Stimulated activated CD4-positive, alpha-beta T cell treated with anti-CD3 and anti-CD28 coated beads, Interleukin-15, amount 100 ng/mL, for 48 hours (primary cell): ENCODE data around the gene FOXK2.

Experiments used
- DNase-seq, 2 donors: peaks; one replicate each; pipeline ENCODE4 v3.0.0-alpha.2; 2020; ENCODE audit warnings: low read depth in 2 of 2

FOXK2 gene

GRCh38 chr17:82608816-82609215 lies 89.3 kb downstream of the FOXK2 start:
- no peak for DNase-seq

GRCh38 chr17:82609655-82610054 lies 90.1 kb downstream of the FOXK2 start:
- DNase-seq, result no peak

- no peak for DNase-seq
Measured at GRCh38 chr17:82611140-82612058, 91.9 kb downstream of the FOXK2 start.

- no peak for DNase-seq
Measured at GRCh38 chr17:82613283-82614094, 94.0 kb downstream of the FOXK2 start.

- DNase-seq, result no peak
Measured at GRCh38 chr17:82614095-82614631, 94.6 kb downstream of the FOXK2 start.

GRCh38 chr17:82615084-82616020 lies 95.8 kb downstream of the FOXK2 start:
- no peak for DNase-seq

- DNase-seq, result no peak
Measured at GRCh38 chr17:82616021-82616711, 96.6 kb downstream of the FOXK2 start.

- no peak for DNase-seq
Measured at GRCh38 chr17:82619211-82619610, 99.7 kb downstream of the FOXK2 start.

- DNase-seq, result no peak
Measured at GRCh38 chr17:82619641-82620040, 100.1 kb downstream of the FOXK2 start.

- no peak for DNase-seq
Measured at GRCh38 chr17:82623707-82624106, 104.2 kb downstream of the FOXK2 start.

GRCh38 chr17:82627405-82627804 lies 107.9 kb downstream of the FOXK2 start:
- DNase-seq, result no peak

- DNase-seq, result no peak
Measured at GRCh38 chr17:82629748-82630147, 110.2 kb downstream of the FOXK2 start.

- DNase-seq, result no peak
Measured at GRCh38 chr17:82630212-82630611, 110.7 kb downstream of the FOXK2 start.

- no peak for DNase-seq
Measured at GRCh38 chr17:82631544-82631943, 112.0 kb downstream of the FOXK2 start.

- no peak for DNase-seq
Measured at GRCh38 chr17:82632451-82632850, 112.9 kb downstream of the FOXK2 start.

- DNase-seq, result no peak
Measured at GRCh38 chr17:82633343-82633742, 113.8 kb downstream of the FOXK2 start.

GRCh38 chr17:82636626-82637598 lies 117.4 kb downstream of the FOXK2 start:
- DNase-seq, result no peak

- no peak for DNase-seq
Measured at GRCh38 chr17:82638183-82638773, 118.7 kb downstream of the FOXK2 start.

- DNase-seq, result no peak
Measured at GRCh38 chr17:82639628-82640027, 120.1 kb downstream of the FOXK2 start.
